Inferior parietal cortex (tissue), 1 donor: ENCODE data around the gene PRTFDC1.
A peak's percentile ranks its signal among the peaks of the same experiment; 100 is the strongest.
"Not testable (repeated sequence)": the region's sequence is repeated elsewhere in the genome, so short reads cannot be mapped to it uniquely, and the experiment has no call there.

Experiments
- DNase-seq: peaks from one replicate; pipeline ENCODE4 v3.0.0-alpha.2; 2016; ENCODE audit errors: extremely low spot score

The PRTFDC1 gene

DNA sequence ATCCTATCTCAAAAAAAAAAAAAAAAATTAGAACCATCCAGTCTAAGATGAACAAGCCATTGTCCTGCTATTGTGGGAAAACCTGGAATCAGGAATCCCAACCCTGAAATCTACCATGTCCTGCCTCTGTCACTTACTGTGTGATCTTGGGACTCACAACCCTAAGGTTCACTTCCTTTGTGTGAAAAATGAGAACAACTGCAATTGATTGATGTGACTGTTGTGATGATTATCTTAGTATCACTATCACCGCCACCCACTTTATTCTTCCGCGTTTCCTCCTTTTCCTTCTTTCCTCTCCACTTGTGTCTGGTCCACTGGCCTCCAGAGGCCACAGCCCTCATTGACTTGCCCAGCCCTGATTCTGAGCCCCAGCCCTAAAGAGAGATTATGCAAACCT, 12.6 kb upstream of the PRTFDC1 start:
- no peak for DNase-seq

GRCh38 chr10:24963521-24964041, 11.2 kb upstream of the PRTFDC1 start:
- no peak for DNase-seq

- no peak for DNase-seq
These were observed 10.6 kb upstream of the PRTFDC1 start for GRCh38 chr10:24962995-24963394.

- no peak for DNase-seq
These were observed 9.2 kb upstream of the PRTFDC1 start for GRCh38 chr10:24961582-24961981.

- peak; percentile 49 for DNase-seq
These were observed 7.0 kb upstream of the PRTFDC1 start for GRCh38 chr10:24959382-24959730.

DNA sequence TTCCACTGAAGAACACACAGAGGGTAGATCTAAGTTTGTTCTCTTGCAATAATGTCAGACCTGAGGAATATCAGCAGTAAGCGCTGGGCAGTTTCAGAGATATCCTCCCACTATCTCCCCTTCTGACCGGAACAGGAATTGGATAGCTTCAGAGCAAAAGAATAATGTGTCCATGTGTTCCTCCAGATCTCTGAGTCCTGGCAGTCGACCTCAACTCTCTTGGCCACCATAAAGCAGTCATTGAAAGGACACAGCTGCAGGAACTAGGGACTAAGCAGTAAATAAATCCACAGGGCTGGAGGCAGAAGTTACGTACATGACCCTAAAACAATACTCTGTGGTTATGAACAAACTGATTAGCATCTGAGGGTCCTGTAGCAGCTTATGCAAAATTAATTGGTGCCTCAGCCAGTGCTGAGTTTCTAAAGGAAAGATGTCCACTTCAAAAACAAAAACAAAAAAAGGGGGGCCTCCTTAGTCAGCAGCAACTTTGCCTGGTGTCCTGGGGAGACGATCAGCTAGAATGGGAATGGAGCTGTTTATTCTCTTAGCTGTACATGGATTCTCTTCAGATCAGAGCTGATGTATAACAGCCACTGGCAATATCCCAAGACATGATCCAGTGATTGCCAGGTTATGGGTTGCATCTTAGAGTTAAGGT, 6.4 kb upstream of the PRTFDC1 start:
- DNase-seq, result peak; percentile 85

- DNase-seq, result peak; percentile 72
These were observed 5.8 kb upstream of the PRTFDC1 start for GRCh38 chr10:24958091-24958720.

- DNase-seq, result not testable (repeated sequence)
These were observed 5.2 kb upstream of the PRTFDC1 start for GRCh38 chr10:24957624-24958051.

GRCh38 chr10:24953675-24954074, 1.3 kb upstream of the PRTFDC1 start:
- DNase-seq, result no peak

GRCh38 chr10:24952707-24953645, 570 bp upstream of the PRTFDC1 start:
- peak; percentile 52 for DNase-seq

DNA sequence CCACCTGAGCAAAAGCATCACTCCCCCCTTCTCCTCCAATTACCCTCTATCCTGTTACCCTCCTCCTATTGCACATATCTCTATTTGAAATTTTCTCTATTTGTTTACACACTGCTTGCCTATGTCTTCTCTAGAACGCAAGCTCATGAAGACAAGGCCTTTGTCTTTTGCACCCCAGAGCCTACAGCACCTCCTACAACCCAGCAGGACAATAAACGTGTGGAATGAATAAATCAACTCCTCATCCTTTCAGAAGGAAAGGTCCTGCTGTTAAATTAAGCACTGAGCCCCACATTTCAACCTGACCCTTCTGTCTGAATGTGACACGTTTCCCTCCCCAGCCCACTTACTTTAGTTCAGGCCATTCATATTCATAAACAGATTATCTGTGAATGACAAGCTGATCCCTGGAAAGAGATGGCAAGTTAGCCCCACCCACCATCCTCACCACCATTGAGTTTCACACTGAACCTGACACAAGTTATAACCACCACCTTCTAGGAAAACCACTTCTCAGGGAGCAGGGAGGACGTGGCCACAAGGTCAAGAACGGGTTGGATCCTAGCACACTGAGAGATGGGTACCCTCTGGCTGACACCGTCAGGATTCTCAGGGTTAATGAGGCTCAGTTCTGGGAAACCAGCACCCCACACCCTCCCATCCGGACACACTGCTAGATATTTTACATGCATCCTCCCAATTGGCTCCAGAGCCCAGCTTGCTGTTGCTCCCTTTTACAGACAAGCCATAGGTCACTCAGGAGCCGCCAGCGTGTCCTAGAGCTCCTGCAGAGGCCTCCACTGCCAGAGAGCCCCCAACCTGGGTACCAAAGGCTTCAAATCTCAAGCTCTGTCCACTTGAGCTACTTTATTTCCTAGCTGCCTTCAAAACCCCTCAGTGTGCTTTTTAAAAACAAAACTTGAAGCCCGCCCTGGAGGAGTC, 934 bp downstream of the PRTFDC1 start:
- DNase-seq, result peak; percentile 63

- no peak for DNase-seq
These were observed 2.0 kb downstream of the PRTFDC1 start for GRCh38 chr10:24950439-24950838.

DNA sequence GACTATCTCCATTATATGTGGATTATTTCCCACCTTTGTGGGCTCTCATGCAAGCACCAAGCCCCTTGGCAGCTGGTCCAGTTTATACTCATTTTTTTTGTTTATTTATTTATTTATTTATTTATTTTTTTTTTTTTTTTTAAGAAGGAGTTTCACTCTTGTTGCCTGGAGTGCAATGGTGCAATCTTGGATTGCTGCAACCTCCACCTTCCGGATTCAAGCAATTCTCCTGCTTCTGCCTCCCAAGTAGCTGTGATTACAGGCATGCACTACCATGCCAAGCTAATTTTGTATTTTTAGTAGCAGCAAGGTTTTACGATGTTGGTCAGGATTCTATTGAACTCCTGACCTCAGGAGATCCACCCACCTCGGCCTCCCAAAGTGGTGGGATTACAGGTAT, 2.8 kb downstream of the PRTFDC1 start:
- DNase-seq, result no peak

- DNase-seq, result peak; percentile 83
These were observed 4.9 kb downstream of the PRTFDC1 start for GRCh38 chr10:24947304-24948097.

GRCh38 chr10:24944512-24945255, 7.7 kb downstream of the PRTFDC1 start:
- no peak for DNase-seq

DNA sequence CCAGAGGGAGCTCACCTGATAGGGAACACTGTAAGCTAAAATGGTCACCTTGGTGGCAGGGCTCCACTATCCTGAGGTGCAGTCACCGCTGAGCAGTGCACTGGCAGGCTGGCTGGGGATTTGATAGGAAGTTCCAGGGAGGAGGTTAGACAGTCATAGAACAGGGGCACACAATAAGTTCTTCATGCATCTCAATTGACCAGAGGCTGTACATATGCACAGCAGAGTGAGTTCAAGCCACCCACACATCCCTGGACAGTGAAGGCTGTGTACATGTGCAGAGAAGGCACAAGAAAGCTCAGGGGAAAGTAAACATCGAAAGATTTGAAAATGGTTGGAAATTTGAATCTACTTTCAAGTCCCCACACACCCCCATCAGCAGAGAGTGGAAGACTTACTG, 13.9 kb downstream of the PRTFDC1 start:
- DNase-seq, result no peak

DNA sequence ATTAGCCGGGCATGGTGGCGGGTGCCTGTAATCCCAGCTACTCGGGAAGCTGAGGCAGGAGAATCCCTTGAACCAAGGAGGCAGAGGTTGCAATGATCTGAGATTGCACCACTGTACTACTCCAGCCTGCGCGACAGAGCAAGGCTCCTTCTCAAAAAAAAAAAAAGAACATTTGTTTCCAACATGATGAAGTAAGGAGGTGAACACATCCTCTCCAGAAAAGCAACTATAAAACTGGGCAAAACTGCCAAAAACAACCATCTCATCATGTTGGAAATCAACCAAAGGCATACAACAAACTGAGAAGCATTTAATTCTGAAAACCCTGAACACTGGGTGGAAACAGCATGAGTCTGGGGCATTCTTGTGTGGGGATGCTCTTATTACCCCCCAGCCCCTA, 14.3 kb downstream of the PRTFDC1 start:
- no peak for DNase-seq

DNA sequence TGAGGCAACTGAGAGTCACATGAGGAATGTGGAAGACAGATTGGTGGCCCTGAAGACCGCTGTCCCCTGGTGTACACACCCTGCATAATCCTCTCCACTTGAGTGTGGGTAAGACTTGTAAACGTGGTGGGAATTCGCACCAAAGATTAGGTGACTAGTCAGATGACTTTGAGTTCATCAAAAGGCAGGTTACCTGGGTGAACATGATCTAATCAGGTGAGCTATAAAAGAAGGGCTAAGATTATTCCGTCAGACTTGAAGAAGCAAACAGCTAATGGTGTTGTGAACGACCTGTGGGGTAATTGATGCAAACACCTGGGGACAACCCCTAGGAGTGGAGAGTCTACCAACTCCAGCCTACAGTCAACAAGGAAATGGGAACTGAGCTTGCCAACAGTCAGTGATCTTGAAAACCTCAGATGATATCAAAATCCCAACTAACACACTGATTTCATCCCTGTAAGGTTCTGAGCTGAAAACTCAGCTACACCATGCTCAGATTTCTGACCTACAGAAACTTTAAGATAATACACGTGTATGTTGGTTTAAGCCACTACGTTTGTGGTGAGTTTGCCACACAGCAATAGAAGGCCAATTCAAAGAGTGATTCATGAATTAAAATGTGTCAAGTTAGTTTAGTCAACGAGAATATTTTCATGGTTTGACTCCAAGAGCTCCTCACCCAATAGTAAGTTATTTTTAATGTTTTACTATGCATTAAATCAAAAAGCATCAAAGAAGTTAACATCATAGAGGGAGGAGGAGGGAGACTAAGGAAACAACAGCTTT, 16.7 kb downstream of the PRTFDC1 start:
- DNase-seq, result no peak

GRCh38 chr10:24931236-24931635, 21.2 kb downstream of the PRTFDC1 start:
- DNase-seq, result no peak
